H1 (cell line): ENCODE measurements around the gene CEP128.

Source experiments
- CEBPB ChIP-seq: IDR thresholded peaks from 2 replicates; pipeline ENCODE4 v1.6.1; 2012; ENCODE audit warnings: low read depth, low read length
- CTCF ChIP-seq, 3 experiments: IDR thresholded peaks; 1 replicate in 2 of 3; 2 replicates in 1 of 3; pipeline versions ENCODE4 v1.5.1 to v1.6.1; 2011; ENCODE audit warnings: low read length in 3 of 3, mild to moderate bottlenecking in 3 of 3, inconsistent platforms in 2 of 3, low read depth in 1 of 3, moderate library complexity in 1 of 3; ENCODE audit not compliant: insufficient read depth in 1 of 3; ENCODE audit errors: control extremely low read depth in 1 of 3
- GABPA ChIP-seq: IDR thresholded peaks from 2 replicates; pipeline ENCODE4 v1.6.1; 2011; ENCODE audit warnings: mild to moderate bottlenecking, low read length, moderate library complexity, borderline replicate concordance; ENCODE audit not compliant: insufficient read depth
- HDAC6 ChIP-seq: IDR thresholded peaks from one replicate; pipeline ENCODE4 v1.7.1; 2012; ENCODE audit warnings: low read depth, mild to moderate bottlenecking, inconsistent platforms, low read length, moderate library complexity
- JUN ChIP-seq: IDR thresholded peaks from 2 replicates; pipeline ENCODE4 v1.6.1; 2011; ENCODE audit warnings: low read depth, mild to moderate bottlenecking, improper control_type of control experiment, low read length
- MAX ChIP-seq: IDR thresholded peaks from 2 replicates; pipeline ENCODE4 v1.6.1; 2012; ENCODE audit warnings: inconsistent platforms
- NRF1 ChIP-seq: IDR thresholded peaks from 2 replicates; pipeline ENCODE4 v1.6.1; 2011; ENCODE audit warnings: mild to moderate bottlenecking, low read depth, low read length, improper control_type of control experiment
- POLR2A ChIP-seq, 2 experiments: IDR thresholded peaks; 1 replicate in 1 of 2; 2 replicates in 1 of 2; pipeline ENCODE4 v1.6.1; 2011; ENCODE audit warnings: low read depth in 2 of 2, low read length in 2 of 2, mild to moderate bottlenecking in 2 of 2; ENCODE audit errors: control extremely low read depth in 1 of 2
- TCF12 ChIP-seq: IDR thresholded peaks from 2 replicates; pipeline ENCODE4 v1.6.1; 2011; ENCODE audit warnings: low read depth, mild to moderate bottlenecking, low read length
- YY1 ChIP-seq: IDR thresholded peaks from 2 replicates; pipeline ENCODE4 v1.6.1; 2011; ENCODE audit warnings: low read depth, mild to moderate bottlenecking, low read length

GRCh38 chr14:80464531-80465149 lies 476.9 kb downstream of the CEP128 start:
- TF ChIP-seq HDAC6 (no peak), TCF12 (no peak), CTCF (IDR thresholded peaks at IDR 0.05; ENCODE audit: control extremely low read depth in 1 of 3, insufficient read depth in 1 of 3, low read depth in 1 of 3, low read length in 3 of 3) (no peak), POLR2A (IDR thresholded peaks at IDR 0.05; ENCODE audit: control extremely low read depth in 1 of 2, low read depth in 2 of 2, low read length in 2 of 2) (no peak), NRF1 (no peak), CEBPB (no peak), GABPA (no peak), JUN (no peak), YY1 (no peak), MAX (no peak)
